Measurements from ENCODE around the gene DCP2.
A peak's percentile ranks its signal among the peaks of the same experiment; 100 is the strongest.

DCP2 gene

DNA sequence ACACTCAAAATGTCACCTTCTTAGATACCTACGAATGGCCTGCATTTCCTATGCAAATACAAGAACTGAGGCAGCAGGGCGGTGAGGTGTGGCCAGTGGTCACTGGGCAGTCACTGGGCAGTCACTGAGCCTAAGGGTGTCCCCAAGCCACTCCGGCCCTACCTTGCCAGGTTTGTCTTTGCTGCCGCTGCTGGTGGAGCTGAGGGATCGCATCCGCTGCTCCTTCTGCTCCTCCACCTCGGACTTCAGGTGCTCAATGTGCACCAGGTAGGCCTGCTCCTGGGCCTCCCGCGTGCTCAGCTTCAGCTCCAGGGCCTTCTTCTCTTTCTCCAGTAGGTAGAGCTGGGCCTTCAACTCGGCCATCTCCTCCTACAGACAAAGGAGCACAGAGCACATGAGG is 72.3 kb downstream of the DCP2 start:
- H3K4me3 ChIP-seq (ENCODE audit: low read depth, low read length): no peak overlapping the region
- DNase-seq (ENCODE audit: low read depth): no peak
- TF ChIP-seq, protein P1, sequence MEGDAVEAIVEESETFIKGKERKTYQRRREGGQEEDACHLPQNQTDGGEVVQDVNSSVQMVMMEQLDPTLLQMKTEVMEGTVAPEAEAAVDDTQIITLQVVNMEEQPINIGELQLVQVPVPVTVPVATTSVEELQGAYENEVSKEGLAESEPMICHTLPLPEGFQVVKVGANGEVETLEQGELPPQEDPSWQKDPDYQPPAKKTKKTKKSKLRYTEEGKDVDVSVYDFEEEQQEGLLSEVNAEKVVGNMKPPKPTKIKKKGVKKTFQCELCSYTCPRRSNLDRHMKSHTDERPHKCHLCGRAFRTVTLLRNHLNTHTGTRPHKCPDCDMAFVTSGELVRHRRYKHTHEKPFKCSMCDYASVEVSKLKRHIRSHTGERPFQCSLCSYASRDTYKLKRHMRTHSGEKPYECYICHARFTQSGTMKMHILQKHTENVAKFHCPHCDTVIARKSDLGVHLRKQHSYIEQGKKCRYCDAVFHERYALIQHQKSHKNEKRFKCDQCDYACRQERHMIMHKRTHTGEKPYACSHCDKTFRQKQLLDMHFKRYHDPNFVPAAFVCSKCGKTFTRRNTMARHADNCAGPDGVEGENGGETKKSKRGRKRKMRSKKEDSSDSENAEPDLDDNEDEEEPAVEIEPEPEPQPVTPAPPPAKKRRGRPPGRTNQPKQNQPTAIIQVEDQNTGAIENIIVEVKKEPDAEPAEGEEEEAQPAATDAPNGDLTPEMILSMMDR (IDR thresholded peaks at IDR 0.05; ENCODE audit: control insufficient read depth, extremely low read depth, insufficient read depth): no peak

- peak; percentile 13 for DNase-seq (ENCODE audit: low read depth)
- no peak overlapping the region for H3K4me3 ChIP-seq (ENCODE audit: low read depth, low read length)
- TF ChIP-seq, protein P1 (IDR thresholded peaks at IDR 0.05; ENCODE audit: control insufficient read depth, extremely low read depth, insufficient read depth): no peak
Observed at GRCh38 chr5:113050721-113051382, 74.3 kb downstream of the DCP2 start.

GRCh38 chr5:113052041-113052795 is 75.6 kb downstream of the DCP2 start:
- H3K4me3 ChIP-seq (ENCODE audit: low read depth, low read length): no peak overlapping the region
- TF ChIP-seq, protein P1 (IDR thresholded peaks at IDR 0.05; ENCODE audit: control insufficient read depth, extremely low read depth, insufficient read depth): no peak
- no peak for DNase-seq (ENCODE audit: low read depth)

DNA sequence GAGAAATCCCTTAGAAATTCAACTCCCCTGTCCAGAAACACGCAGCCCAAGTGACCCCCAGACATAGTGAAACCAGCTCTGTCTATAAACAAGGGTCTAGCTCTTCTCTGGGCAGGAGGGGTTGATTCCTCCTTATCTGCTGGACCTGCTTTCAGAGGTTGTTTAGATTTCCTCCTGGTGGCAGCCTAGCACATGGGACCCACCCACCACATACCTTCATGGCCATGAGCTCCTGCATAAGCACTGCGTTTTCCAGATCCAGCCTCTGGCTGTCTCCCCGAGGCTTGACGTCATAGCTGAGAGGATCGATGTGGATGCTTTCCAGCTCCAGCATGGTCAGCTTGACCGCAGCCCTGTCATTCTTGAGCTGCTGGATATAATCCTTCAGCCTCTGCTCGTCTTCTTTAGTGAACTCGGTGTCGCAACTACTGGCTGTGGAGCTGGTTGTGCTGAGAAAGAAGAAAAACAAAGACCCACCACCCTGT is 77.0 kb downstream of the DCP2 start:
- TF ChIP-seq, protein P1 (IDR thresholded peaks at IDR 0.05; ENCODE audit: control insufficient read depth, extremely low read depth, insufficient read depth): no peak
- no peak overlapping the region for H3K4me3 ChIP-seq (ENCODE audit: low read depth, low read length)
- no peak for DNase-seq (ENCODE audit: low read depth)

GRCh38 chr5:113054899-113055298 is 78.3 kb downstream of the DCP2 start:
- no peak for DNase-seq (ENCODE audit: low read depth)
- H3K4me3 ChIP-seq (ENCODE audit: low read depth, low read length): no peak overlapping the region
- TF ChIP-seq, protein P1 (IDR thresholded peaks at IDR 0.05; ENCODE audit: control insufficient read depth, extremely low read depth, insufficient read depth): no peak

DNA sequence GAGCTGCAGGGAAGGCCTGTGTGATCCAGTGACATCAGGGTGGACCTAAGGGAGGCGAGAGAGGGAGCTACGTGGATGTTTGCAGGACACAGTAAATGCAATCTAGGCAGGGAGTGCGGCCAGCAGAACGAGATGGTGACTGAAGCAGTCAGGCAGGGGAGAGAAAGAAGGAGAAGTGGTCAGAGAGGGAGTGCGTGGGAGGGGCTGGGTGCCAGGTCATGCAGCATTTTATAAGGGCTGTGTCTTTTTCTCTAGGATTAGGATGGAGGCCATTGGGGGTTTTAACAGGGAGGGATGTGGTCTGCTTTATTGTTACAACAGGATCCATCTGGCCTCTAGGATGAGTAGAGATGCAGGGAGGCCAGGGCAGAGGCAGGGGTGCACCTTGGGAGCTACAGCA is 80.4 kb downstream of the DCP2 start:
- DNase-seq (ENCODE audit: low read depth): no peak
- TF ChIP-seq, protein P1 (IDR thresholded peaks at IDR 0.05; ENCODE audit: control insufficient read depth, extremely low read depth, insufficient read depth): no peak
- no peak overlapping the region for H3K4me3 ChIP-seq (ENCODE audit: low read depth, low read length)
